HUES64 (cell line): ENCODE data around the gene MYH9.
"Not testable (repeated sequence)": the region's sequence is repeated elsewhere in the genome, so short reads cannot be mapped to it uniquely, and the experiment has no call there.

Experiments
- H3K27ac ChIP-seq: 2 replicates; pipeline ENCODE4 v1.7.0; 2013; ENCODE audit warnings: low read depth, low read length, inconsistent platforms
- H3K27me3 ChIP-seq: 2 replicates; pipeline ENCODE4 v1.6.1; 2013; ENCODE audit warnings: mild to moderate bottlenecking, low read length; ENCODE audit not compliant: insufficient read depth
- H3K36me3 ChIP-seq: 2 replicates; pipeline ENCODE4 v1.6.1; 2013; ENCODE audit warnings: mild to moderate bottlenecking, low read length; ENCODE audit not compliant: insufficient read depth
- H3K4me1 ChIP-seq: 2 replicates; pipeline ENCODE4 v1.6.1; 2013; ENCODE audit warnings: mild to moderate bottlenecking, low read length, moderate library complexity; ENCODE audit not compliant: insufficient read depth
- H3K4me3 ChIP-seq: 2 replicates; pipeline ENCODE4 v1.5.1; 2013; ENCODE audit warnings: mild to moderate bottlenecking, low read length, moderate library complexity
- H3K9ac ChIP-seq: 2 replicates; pipeline ENCODE4 v1.6.1; 2013; ENCODE audit warnings: mild to moderate bottlenecking, low read depth, low read length
- H3K9me3 ChIP-seq: 2 replicates; pipeline ENCODE4 v1.6.1; 2013; ENCODE audit warnings: low read depth, low read length; ENCODE audit not compliant: insufficient read depth
- WGBS: fragments of 150-250, 120-280 bp; methylation state at CpG from one replicate; pipeline ENCODE4 v1.1.7; 2013; ENCODE audit warnings: missing lambda C conversion rate; 5-methylcytosine and 5-hydroxymethylcytosine counted together

The MYH9 gene

GRCh38 chr22:36282328-36282831, 105.4 kb downstream of the MYH9 start:
- no peak overlapping the region for H3K27ac ChIP-seq
- 95% methylated on average over 24 of the region's 24 CpGs for WGBS
- no peak overlapping the region for H3K4me3 ChIP-seq
- H3K27me3 ChIP-seq: no peaks in the 10 kb centered on the region
- no peak overlapping the region for H3K9ac ChIP-seq
- peaks cover 67% of the 10 kb centered on the region for H3K36me3 ChIP-seq
- H3K9me3 ChIP-seq: no peaks in the 10 kb centered on the region
- H3K4me1 ChIP-seq: no peaks in the 10 kb centered on the region

GRCh38 chr22:36281781-36282327, 105.9 kb downstream of the MYH9 start:
- Histone ChIP-seq H3K4me3 (no peak overlapping the region), H3K9ac (no peak overlapping the region), H3K4me1 (no peaks in the 10 kb centered on the region), H3K36me3 (peaks cover 63% of the 10 kb centered on the region), H3K27me3 (no peaks in the 10 kb centered on the region), H3K27ac (no peak overlapping the region), H3K9me3 (no peaks in the 10 kb centered on the region)
- WGBS: 93% methylated on average over 13 of the region's 14 CpGs

- 93% methylated on average over 8 of the region's 8 CpGs for WGBS
Observed at GRCh38 chr22:36280379-36280778, 107.4 kb downstream of the MYH9 start.

GRCh38 chr22:36279219-36279666, 108.5 kb downstream of the MYH9 start:
- Histone ChIP-seq H3K27me3 (no peaks in the 10 kb centered on the region), H3K9me3 (no peaks in the 10 kb centered on the region), H3K27ac (no peak overlapping the region), H3K9ac (no peak overlapping the region), H3K36me3 (peaks cover 38% of the 10 kb centered on the region), H3K4me1 (no peaks in the 10 kb centered on the region), H3K4me3 (no peak overlapping the region)
- WGBS: 95% methylated on average over 8 of the region's 8 CpGs

More at GRCh38 chr22:36280379-36280778, 107.4 kb downstream of the MYH9 start:
- H3K9ac ChIP-seq: no peak overlapping the region
- peaks cover 49% of the 10 kb centered on the region for H3K36me3 ChIP-seq
- no peaks in the 10 kb centered on the region for H3K27me3 ChIP-seq
- H3K27ac ChIP-seq: no peak overlapping the region
- H3K4me3 ChIP-seq: no peak overlapping the region
- H3K9me3 ChIP-seq: no peaks in the 10 kb centered on the region
- H3K4me1 ChIP-seq: no peaks in the 10 kb centered on the region

GRCh38 chr22:36277482-36278291, 110.1 kb downstream of the MYH9 start:
- Histone ChIP-seq H3K27me3 (no peaks in the 10 kb centered on the region), H3K9me3 (no peaks in the 10 kb centered on the region), H3K9ac (no peak overlapping the region), H3K4me3 (no peak overlapping the region), H3K36me3 (peaks cover 22% of the 10 kb centered on the region), H3K27ac (no peak overlapping the region), H3K4me1 (no peaks in the 10 kb centered on the region)
- WGBS: 41% methylated on average over 18 of the region's 18 CpGs

- Histone ChIP-seq H3K9me3 (no peaks in the 10 kb centered on the region), H3K4me3 (no peak overlapping the region), H3K36me3 (no peaks in the 10 kb centered on the region), H3K27me3 (no peaks in the 10 kb centered on the region), H3K4me1 (no peaks in the 10 kb centered on the region), H3K9ac (no peak overlapping the region), H3K27ac (no peak overlapping the region)
- WGBS: 90% methylated on average over 5 of the region's 5 CpGs
Observed at GRCh38 chr22:36274531-36274930, 113.2 kb downstream of the MYH9 start.

- WGBS: 96% methylated on average over 5 of the region's 5 CpGs
- H3K4me3 ChIP-seq, H3K9me3 ChIP-seq, H3K27ac ChIP-seq, H3K9ac ChIP-seq, H3K4me1 ChIP-seq, H3K27me3 ChIP-seq, H3K36me3 ChIP-seq: not testable (repeated sequence)
Observed at GRCh38 chr22:36271951-36272350, 115.8 kb downstream of the MYH9 start.

GRCh38 chr22:36271231-36271630, 116.5 kb downstream of the MYH9 start:
- H3K27me3 ChIP-seq, H3K27ac ChIP-seq, H3K4me1 ChIP-seq, H3K4me3 ChIP-seq, H3K36me3 ChIP-seq, H3K9ac ChIP-seq, H3K9me3 ChIP-seq: not testable (repeated sequence)
- WGBS: 89% methylated on average over 7 of the region's 7 CpGs

GRCh38 chr22:36267896-36268485, 119.8 kb downstream of the MYH9 start:
- H3K36me3 ChIP-seq: no peaks in the 10 kb centered on the region
- no peaks in the 10 kb centered on the region for H3K9me3 ChIP-seq
- H3K27ac ChIP-seq: no peak overlapping the region
- no peak overlapping the region for H3K4me3 ChIP-seq
- H3K27me3 ChIP-seq: no peaks in the 10 kb centered on the region
- no peaks in the 10 kb centered on the region for H3K4me1 ChIP-seq
- WGBS: 94% methylated on average over 11 of the region's 11 CpGs
- no peak overlapping the region for H3K9ac ChIP-seq

GRCh38 chr22:36267058-36267457, 120.7 kb downstream of the MYH9 start:
- 96% methylated on average over 4 of the region's 4 CpGs for WGBS
- Histone ChIP-seq H3K4me1 (no peaks in the 10 kb centered on the region), H3K4me3 (no peak overlapping the region), H3K9ac (no peak overlapping the region), H3K27me3 (no peaks in the 10 kb centered on the region), H3K27ac (no peak overlapping the region), H3K9me3 (no peaks in the 10 kb centered on the region), H3K36me3 (no peaks in the 10 kb centered on the region)

GRCh38 chr22:36263886-36264664, 123.7 kb downstream of the MYH9 start:
- H3K9me3 ChIP-seq, H3K4me3 ChIP-seq, H3K4me1 ChIP-seq, H3K36me3 ChIP-seq, H3K9ac ChIP-seq, H3K27ac ChIP-seq, H3K27me3 ChIP-seq: not testable (repeated sequence)
- WGBS: 89% methylated on average over 6 of the region's 7 CpGs
